HG02763 (cell line): ENCODE data around the gene MPHOSPH9.
A peak's percentile ranks its signal among the peaks of the same experiment; 100 is the strongest.
"Not testable (repeated sequence)": the region's sequence is repeated elsewhere in the genome, so short reads cannot be mapped to it uniquely, and the experiment has no call there.

Source experiments
- ATAC-seq: cut with Tn5 transposase; IDR thresholded peaks from one replicate; pipeline ENCODE4 v1.9.1; 2021; ENCODE audit warnings: mild to moderate bottlenecking, moderate library complexity; ENCODE audit not compliant: unreplicated experiment

MPHOSPH9 gene

DNA sequence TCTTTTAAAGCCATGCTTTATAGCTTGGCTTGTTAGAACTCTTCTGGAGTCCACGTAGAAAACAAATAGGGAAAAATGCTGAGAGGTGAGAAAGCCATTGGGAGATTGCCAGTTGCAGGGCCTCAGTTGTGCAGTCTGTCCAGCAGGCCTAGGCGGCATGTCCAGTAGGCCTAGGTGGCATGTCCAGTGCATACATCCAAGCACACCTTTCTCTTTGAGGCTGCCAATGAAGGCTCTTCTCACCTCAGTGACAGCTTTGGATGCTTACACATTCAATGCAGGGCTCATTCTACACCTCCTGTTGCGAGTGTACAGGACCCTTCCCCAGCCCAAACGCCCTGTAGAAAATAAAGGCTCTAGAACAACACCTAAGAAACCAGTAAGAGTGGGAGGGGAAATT is 25.7 kb upstream of the MPHOSPH9 start:
- no peak for ATAC-seq

DNA sequence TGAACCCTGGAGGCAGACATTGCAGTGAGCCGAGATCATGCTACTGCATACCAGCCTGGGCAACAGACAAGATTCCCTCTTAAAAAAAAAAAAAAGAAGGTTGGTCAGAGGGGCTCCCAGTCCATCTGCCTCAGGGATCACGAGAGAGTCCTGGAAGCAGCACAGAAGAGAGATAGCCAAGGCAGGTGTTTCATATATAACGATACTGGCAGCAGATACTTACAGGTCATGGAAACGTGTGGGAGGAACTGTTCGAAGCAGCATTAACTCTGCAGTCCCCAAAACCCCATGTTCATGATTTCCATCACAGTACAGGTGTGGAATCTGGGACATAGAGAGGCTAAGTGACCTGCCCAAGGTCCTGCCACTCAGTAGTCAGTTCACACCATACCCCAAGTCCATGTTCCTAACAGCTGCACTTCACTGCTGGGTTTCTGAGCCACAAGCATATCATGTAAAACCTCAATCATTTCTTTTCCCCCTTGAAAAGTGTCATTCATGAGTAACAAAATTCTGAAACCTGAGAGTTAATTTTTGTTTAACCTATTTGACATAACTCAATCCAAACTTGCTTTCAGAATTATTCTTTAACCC is 22.0 kb upstream of the MPHOSPH9 start:
- ATAC-seq, result no peak

DNA sequence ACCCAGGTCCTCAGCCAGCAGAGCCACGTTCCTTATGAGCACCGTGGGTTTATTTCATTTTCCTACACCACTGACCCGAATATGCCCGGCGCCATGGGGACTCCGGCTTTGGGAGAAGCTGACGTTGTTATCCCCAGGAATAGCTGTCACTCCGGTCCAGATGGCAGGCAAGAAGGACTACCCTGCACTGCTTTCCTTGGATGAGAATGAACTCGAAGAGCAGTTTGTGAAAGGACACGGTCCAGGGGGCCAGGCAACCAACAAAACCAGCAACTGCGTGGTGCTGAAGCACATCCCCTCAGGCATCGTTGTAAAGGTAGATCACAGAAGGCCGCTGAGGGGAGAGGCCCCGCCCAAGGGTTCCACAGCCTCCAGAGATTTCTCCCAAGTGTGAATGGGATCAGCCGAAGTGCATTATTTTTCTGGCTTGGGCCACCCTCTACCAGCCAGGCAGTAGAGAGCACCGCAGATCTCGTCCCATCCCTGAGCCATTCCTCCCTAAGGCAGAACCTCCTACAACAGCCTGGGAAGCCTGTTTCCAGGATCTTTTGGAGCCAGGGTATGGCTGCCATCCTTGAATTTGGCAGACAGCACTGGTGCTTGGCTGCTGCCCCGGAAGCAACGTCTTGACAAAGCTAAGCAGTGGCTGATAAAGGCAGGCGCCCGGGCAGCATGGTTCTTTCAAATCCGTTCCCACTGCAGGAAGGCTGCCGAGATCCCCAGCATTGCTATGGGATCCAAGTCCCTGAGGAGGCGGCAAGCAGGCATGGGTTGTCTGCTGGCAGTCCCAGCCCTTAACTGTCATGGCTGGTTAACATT is 20.9 kb upstream of the MPHOSPH9 start:
- no peak for ATAC-seq

DNA sequence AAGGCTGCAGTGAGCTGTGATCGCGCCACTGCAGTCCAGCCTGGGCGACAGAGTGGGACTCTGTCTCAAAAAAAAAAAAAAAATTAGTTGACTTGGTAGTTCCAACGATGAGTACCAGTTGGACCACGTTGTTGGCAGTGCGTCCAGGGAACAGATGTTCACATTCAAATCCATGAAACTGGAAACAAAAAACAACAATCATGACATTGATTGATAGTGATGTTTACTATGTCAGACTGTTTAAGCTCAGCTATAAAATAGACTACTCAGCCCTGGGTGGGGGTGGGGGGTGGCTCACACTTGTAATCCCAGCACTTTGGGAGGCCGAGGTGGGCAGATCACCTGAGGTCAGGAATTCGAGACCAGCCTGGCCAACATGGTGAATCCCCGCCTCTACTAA is 19.4 kb upstream of the MPHOSPH9 start:
- not testable (repeated sequence) for ATAC-seq

DNA sequence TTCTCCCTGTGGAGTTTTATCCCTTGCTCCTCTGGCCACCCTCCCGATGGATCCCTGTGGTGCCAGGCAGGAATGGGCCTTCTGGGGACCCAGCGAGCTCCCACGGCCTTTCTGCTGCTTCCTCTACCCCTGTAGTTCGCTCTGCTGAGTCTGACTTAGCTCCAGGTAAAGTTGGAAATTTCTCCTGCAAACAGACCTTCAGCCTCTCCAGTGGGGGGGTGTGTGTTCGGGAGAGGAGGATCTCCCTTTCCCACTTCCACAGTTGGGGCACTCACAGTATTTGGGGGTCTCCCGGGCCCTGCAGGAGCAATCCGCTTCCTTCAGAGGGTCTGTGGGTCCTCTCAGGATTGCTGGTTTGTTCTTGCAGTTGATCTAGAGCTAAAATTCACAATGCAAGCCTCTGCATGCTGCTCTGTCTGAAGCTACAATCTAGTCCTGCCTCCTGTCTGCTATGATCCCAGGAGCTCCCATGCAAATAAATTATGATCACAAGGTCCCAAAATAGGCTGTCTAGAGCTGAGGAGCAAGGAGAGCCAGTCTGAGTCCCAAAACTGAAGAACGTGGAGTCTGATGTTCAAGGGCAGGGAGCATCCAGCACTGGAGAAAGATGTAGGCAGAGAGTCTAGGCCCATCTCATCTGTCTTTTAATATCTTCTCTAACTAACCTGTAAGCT is 18.6 kb upstream of the MPHOSPH9 start:
- no peak for ATAC-seq

DNA sequence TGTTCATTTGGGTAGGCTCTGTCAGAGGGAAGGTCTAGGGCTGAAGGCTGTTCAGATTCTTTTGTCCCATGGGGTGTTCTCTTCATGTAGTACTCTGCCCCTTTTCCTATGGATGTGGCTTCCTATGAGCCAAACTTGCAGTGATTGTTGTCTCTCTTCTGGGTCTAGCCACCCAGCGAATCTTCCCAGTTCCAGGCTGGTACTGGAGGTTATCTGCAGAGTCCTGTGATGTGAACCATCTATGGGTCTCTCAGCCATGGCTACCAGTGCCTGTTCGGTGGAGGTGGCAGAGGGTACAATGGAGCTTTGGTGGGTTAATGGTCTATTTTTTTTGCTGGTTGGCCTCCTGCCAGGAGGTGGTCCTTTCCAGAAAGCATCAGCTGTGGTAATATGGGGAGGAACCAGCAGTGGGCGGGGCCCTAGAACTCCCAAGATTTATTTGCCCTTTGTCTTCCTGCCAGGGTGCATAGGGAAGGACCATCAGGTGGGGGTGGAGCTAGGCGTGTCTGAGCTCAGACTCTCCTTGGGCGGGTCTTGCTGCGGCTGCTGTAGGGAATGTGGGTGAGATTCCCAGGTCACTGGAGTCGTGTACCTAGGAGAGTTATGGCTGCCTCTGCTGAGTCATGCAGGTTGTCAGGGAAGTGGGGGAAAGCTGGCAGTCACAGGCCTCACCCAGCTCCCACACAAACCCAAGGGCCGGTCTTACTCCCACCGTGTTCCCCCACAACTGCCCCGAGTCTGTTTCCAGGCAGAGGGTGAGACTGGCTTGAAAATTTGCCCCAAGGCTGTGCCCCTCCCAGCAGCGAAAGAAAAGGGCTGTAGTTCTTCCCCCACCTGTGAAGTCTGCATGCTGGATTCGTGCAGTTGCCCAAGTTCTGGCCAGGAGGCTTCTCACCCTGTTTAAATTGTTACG is 17.8 kb upstream of the MPHOSPH9 start:
- no peak for ATAC-seq

DNA sequence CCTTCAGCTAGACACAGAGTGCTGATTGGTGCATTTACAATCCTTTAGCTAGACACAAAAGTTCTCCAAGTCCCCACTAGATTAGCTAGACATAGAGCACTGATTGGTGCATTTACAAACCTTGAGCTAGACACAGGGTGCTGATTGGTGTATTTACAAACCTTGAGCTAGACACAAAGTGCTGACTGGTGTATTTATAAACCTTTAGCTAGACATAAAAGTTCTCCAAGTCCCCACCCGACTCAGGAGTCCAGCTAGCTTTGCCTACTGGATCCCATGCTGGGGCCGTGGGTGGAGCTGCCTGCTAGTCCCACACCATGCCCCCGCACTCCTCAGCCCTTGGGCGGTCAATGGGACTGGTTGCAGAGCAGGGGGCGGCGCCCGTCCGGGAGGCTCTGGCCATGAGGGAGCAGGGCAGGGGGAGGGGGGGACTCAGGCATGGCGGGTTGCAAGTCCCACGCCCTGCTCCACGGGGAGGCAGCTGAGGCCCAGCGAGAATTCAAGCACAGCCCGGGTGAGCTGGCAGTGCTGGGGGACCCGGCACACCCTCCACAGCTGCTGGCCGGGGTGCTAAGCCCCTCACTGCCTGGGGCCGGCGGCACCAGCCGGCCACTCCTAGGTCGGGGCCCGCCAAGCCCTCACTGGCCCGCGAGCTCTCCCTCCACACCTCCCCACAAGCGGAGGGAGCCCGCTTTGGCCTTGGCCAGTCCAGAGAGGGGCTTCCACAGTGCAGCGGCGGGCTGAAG is 16.2 kb upstream of the MPHOSPH9 start:
- not testable (repeated sequence) for ATAC-seq

DNA sequence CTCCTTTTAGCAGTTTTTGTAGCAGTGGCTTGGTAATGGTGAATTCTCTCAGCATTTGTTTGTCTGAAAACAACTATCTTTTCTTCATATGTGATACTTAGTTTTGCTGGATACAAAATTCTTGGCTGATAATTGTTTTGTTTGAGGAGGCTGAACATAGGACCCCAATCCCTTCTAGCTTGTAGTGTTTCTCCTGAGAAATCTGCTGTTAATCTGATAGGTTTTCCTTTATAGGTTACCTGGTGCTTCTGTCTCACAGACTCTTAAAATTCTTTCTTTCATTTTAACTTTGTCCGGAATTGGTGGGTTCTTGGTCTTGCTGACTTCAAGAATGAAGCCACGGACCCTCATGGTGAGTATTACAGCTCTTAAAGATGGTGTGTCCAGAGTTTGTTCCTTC is 15.2 kb upstream of the MPHOSPH9 start:
- ATAC-seq, result not testable (repeated sequence)

DNA sequence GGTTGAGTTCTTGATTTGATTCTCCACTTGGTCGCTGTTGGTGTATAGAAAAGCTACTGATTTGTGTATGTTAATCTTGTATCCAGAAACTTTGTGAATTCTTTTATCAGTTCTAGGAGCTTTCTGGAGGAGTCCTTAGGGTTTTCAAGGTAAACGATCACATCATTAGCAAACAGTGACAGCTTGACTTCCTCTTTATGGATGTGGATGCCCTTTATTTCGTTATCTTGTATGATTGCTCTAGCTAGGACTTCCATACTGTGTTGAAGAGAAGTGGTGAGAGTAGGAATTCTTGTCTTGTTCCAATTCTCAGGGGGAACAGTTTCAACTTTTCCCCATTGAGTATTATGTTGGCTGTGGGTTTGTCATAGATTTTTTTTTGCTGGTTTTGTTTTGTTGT is 12.7 kb upstream of the MPHOSPH9 start:
- no peak for ATAC-seq

DNA sequence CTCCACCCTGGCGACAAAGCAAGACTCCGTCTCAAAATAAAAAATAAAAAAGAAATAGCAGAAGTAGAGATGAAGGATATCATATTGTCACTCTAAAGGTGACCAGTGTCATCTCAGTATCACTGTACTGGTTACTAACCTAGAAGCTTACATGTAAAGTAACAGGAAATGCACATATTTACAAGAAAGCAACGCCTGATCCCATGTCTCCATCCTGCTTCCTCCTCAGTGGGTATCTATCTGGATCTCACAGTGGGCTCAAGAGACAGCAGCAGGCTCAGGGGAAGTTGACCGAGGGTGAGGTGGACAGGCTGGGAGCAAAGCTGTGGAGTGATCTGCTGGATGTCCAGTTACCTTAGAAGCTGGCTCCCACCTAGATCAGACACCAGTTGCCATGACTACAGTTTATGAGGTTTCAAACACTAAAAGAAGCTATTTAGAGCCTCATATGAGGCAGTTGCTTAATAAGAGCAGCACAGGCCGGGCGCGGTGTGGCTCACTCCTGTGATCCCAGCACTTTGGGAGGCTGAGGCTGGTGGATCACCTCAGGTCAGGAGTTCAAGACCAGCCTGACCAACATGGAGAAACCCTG is 10.8 kb upstream of the MPHOSPH9 start:
- ATAC-seq, result no peak

DNA sequence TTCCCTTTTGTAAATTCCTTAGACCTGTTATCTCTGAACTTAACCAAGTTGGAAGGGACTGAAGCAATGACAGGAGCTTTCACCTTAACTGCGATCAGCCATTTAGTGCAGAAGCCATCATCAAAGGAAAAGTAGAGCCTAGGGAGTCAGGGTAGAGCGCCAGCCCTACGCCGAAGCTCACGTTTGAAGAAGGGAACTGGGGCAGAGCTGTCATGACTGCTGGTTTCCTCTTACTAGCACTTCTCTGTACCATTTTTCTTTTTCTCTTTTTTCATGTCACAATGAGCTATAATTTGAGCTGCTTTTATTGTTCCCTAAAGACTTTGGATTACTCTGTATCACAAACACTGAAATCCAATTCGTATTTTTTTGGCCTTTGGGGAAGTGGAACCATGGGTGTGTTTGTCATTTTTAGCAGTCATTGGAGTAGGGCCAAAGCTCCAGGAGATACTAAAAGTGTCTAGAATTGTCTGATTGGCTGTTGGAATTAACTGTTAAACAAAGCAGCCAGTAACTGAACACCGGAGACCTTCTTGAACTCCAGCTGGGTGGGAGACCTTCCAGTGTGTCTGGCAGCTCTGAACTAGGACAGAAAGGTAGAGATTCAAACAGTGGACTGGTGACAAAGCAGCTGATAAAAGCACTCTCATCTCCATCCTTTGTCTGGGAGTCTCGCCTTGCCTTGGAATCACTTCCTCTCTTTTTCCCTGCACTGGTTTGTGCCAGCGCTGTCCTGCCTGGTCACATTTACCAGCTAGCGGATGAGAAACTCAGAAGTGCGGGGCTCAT is 9.4 kb upstream of the MPHOSPH9 start:
- no peak for ATAC-seq

DNA sequence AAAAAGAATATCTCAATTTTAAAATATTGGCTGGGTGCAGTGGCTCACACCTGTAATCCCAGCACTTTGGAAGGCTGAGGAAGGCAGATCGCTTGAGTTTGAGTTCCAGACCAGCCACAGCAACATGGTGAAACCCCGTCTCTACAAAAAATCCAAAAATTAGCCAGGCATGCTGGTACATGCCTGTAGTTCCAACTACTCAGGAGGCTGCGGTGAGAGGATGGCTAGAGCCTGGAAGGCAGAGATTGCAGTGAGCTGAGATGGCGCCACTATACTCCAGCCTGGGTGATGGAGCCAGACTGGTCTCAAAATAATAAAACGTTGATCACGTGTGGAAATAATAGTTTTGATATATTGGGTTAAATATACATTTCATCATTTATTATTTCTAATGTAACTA is 6.0 kb upstream of the MPHOSPH9 start:
- ATAC-seq, result no peak

DNA sequence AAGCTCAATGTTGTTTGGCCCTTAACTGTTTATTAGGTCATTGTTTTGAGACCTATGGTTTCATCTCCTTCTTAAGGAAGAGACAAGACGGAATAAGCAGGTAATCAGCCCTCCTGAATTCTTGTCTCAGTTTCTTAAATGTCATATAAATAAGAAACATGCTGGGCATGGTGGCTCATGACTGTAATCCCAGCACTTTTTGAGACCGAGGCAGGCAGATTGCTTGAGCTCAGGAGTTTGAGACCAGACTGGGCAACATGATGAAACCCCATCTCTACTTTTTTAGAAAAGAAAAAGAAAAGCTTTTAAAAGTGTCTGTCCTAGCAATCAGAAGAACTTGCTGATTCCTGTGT is 5.4 kb upstream of the MPHOSPH9 start:
- ATAC-seq, result no peak

DNA sequence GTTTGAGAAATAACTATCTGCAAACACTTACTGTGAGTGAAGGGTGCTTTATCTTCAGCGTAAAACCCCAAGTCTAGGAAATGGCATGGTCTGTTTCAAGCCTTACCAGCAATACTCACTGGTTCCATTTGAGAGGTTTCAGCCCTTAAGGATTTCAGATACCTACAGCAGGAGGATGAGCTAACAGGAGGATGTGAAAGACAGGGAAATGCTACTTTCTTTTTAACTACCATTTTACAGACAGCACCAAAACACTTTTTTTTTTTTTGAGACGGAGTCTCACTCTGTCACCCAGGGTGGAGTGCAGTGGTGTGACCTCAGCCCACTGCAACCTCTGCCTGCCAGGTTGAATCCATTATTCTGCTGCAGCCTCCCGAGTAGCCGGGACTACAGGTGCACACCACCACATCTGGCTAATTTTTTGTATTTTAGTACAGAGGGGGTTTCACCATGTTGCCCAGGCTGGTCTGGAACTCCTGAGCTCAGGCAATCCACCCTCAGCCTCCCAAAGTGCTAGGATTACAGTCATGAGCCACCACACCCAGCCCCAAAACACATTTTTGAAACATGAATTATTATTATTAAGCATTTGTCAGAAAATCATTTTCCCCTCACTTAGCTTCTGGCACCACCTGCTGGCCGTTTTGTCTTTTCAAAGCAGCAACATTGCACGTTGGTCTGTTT is 4.8 kb upstream of the MPHOSPH9 start:
- no peak for ATAC-seq

DNA sequence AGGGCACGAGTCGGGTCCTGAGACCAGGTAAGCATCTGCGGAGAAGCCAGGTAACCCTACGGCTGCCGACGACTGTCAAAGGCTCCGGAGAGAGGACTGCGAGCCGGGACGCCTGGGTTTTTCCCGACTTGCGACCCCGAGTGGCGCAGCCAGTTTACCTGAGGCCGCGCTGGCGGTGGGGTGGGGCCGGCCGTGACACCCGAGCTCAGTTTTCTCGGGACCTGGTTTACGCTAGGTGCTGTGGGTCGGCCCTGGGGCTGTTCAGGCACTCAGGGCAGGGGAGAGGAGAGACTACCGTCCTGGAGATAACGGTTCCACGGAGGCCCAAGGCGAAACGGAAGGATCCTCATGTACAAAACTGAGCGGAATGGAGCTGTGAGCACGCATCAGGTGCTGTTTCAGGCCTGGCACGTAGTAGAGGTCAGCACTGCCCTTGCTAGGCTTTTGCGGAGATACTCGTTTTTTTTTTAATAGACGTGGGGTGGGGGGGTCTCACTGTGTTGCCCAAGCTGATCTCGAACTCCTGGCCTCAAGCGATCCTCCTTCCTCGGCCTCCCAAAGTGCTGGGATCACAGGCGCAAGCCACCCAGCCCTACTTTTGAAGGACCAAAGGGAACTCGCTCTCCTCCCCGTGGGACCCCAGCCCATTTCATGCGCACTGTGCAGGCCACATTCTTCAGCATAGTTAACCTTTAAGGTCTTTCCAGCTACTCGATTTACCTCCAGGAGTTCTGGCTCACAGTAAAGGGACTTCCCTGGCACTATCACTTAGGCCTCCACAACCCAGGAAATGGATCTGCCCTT is 766 bp upstream of the MPHOSPH9 start:
- peak; percentile 16 for ATAC-seq

DNA sequence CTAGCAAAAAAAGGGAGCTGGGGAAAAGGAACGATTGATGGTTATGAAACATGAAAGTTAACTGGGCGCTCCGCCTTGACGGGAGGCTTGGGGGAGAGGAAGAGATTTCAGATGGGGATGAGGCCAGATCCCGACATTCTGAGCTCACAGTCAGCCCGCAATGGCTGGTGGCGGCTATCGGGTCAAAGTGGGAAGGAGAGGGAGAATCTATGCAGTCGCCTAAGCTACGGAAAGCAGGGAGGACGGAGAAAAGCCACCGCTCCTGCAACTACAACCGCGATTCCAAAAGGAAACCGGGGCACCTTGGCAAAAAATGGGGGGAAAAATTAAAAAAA is 502 bp downstream of the MPHOSPH9 start:
- no peak for ATAC-seq

DNA sequence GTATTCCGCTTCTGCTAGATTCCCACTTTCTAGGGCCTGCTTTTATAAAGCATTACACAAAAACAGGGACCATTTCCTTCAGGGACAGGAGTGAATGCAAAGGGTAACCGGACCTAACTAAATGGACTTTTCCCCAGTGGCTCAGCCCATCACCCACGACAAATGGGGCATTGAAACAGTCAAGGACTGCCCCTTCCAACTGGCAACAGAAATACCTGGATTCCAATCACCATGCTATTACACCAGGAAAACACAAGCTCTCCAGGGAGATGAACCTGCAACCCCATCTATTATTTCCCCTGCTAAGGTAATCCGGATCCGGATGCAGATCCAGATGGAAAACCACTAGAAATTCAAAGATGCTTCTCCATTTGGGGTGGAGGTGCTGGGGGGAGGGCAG is 1.0 kb downstream of the MPHOSPH9 start:
- no peak for ATAC-seq

DNA sequence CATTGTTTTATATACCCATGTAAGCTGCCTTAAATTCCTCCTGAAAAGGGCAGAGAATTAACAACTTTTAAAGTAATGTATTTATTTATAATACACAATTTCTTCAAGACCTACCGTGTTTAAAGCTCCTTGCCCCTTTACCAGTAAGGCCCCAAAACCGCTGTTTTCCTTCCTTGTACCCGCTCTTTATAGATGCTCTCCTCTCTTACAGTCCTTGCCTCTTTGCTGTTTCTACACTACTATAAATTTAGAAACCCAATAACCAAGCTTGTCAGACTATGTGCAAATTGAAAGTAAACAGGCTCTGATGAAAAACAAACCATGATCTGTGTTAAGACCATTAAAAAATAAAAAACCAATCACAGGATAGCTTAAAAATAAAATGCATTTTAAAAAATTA is 3.9 kb downstream of the MPHOSPH9 start:
- no peak for ATAC-seq
